ENCODE measurements around the gene RNF157. TPM values are rescaled to one million over a fixed set of nuclear protein-coding genes. Genes with fewer than 3 reads are reported as not detected.
"Not testable (repeated sequence)": the region's sequence is repeated elsewhere in the genome, so short reads cannot be mapped to it uniquely, and the experiment has no call there.

RNF157 gene
- total RNA-seq, 2 experiments from 2014 or later: 103 to 110 TPM

- POLR2A ChIA-PET: interaction anchor here (38.5 kb wide), 1 partner anchor 38 kb away, joined by 1721 read pairs; the partner anchor contains the start of gene UBALD2
- H3K9me3 Mint-ChIP-seq: peaks cover 6% of the 10 kb centered on the region
Observed at GRCh38 chr17:76232342-76232741, 8.0 kb downstream of the RNF157 start.

GRCh38 chr17:76226749-76227148 lies 13.5 kb downstream of the RNF157 start:
- POLR2A ChIA-PET; H3K27me3 Mint-ChIP-seq; H3K27ac Mint-ChIP-seq; DNase-seq; H3K9me3 Mint-ChIP-seq; H3K4me3 Mint-ChIP-seq; ATAC-seq (ENCODE audit: low read depth): not testable (repeated sequence)
- peaks cover 53% of the 10 kb centered on the region for H3K36me3 Mint-ChIP-seq
- peaks cover 20% of the 10 kb centered on the region for H3K4me1 Mint-ChIP-seq

More at GRCh38 chr17:76232342-76232741, 8.0 kb downstream of the RNF157 start:
- DNase-seq (no peak), ATAC-seq (ENCODE audit: low read depth) (no peak)
- no peak overlapping the region for H3K27ac Mint-ChIP-seq
- peaks cover 50% of the 10 kb centered on the region for H3K36me3 Mint-ChIP-seq
- H3K27me3 Mint-ChIP-seq: no peaks in the 10 kb centered on the region
- no peak overlapping the region for H3K4me3 Mint-ChIP-seq
- H3K4me1 Mint-ChIP-seq: peaks cover 41% of the 10 kb centered on the region

- Mint-ChIP-seq H3K36me3 (peaks cover 56% of the 10 kb centered on the region), H3K27ac (peak overlapping the region; percentile 26), H3K4me1 (peaks cover 19% of the 10 kb centered on the region)
- H3K27me3 Mint-ChIP-seq; ATAC-seq (ENCODE audit: low read depth); H3K4me3 Mint-ChIP-seq; DNase-seq; H3K9me3 Mint-ChIP-seq: not testable (repeated sequence)
- POLR2A ChIA-PET: interaction anchor here (0.7 to 1.6 kb wide), 3 partner anchors 17 to 121 kb away, joined by 5 to 7 read pairs (median 7); no protein-coding TSS in a partner anchor
Observed at GRCh38 chr17:76225373-76226086, 14.8 kb downstream of the RNF157 start.

- Mint-ChIP-seq H3K4me1 (peaks cover 20% of the 10 kb centered on the region), H3K4me3 (no peak overlapping the region), H3K36me3 (peaks cover 47% of the 10 kb centered on the region), H3K27ac (no peak overlapping the region), H3K9me3 (peaks cover 2% of the 10 kb centered on the region), H3K27me3 (no peaks in the 10 kb centered on the region)
- POLR2A ChIA-PET: interaction anchor here (1.6 kb wide), 1 partner anchor 16 kb away, joined by 7 read pairs; no protein-coding TSS in a partner anchor
- no peak for ATAC-seq (ENCODE audit: low read depth)
- DNase-seq: no peak
Observed at GRCh38 chr17:76223802-76224201, 16.5 kb downstream of the RNF157 start.

GRCh38 chr17:76219670-76220383 lies 20.5 kb downstream of the RNF157 start:
- ATAC-seq (ENCODE audit: low read depth): no peak

GRCh38 chr17:76217081-76217480 lies 23.2 kb downstream of the RNF157 start:
- Mint-ChIP-seq H3K36me3 (peaks cover 46% of the 10 kb centered on the region), H3K4me3 (no peak overlapping the region), H3K27me3 (no peaks in the 10 kb centered on the region), H3K27ac (no peak overlapping the region), H3K4me1 (peaks cover 28% of the 10 kb centered on the region), H3K9me3 (no peaks in the 10 kb centered on the region)
- DNase-seq (no peak), ATAC-seq (ENCODE audit: low read depth) (no peak)
- POLR2A ChIA-PET: interaction anchor here (0.8 to 1.6 kb wide), 2 partner anchors 13 to 55 kb away, joined by 4 to 5 read pairs; no protein-coding TSS in a partner anchor

More at GRCh38 chr17:76219670-76220383, 20.5 kb downstream of the RNF157 start:
- H3K4me3 Mint-ChIP-seq: no peak overlapping the region
- POLR2A ChIA-PET: interaction anchor here (0.7 to 1.9 kb wide), 4 partner anchors 10 to 19 kb away, joined by 3 to 10 read pairs (median 4); no protein-coding TSS in a partner anchor
- H3K4me1 Mint-ChIP-seq: peaks cover 26% of the 10 kb centered on the region
- DNase-seq: no peak
- peaks cover 47% of the 10 kb centered on the region for H3K36me3 Mint-ChIP-seq
- no peaks in the 10 kb centered on the region for H3K9me3 Mint-ChIP-seq
- H3K27me3 Mint-ChIP-seq: no peaks in the 10 kb centered on the region
- H3K27ac Mint-ChIP-seq: no peak overlapping the region

- Mint-ChIP-seq H3K27me3 (no peaks in the 10 kb centered on the region), H3K27ac (peak overlapping the region; percentile 34), H3K4me3 (no peak overlapping the region), H3K4me1 (peaks cover 35% of the 10 kb centered on the region), H3K9me3 (no peaks in the 10 kb centered on the region), H3K36me3 (peaks cover 57% of the 10 kb centered on the region)
- no peak for DNase-seq
- POLR2A ChIA-PET: no interaction called here
- no peak for ATAC-seq (ENCODE audit: low read depth)
Observed at GRCh38 chr17:76213491-76213890, 26.8 kb downstream of the RNF157 start.

- peak overlapping the region; percentile 83 for H3K27ac Mint-ChIP-seq
- no peaks in the 10 kb centered on the region for H3K27me3 Mint-ChIP-seq
- peak overlapping the region; percentile 44 for H3K4me3 Mint-ChIP-seq
- DNase-seq (peak; percentile 28), ATAC-seq (ENCODE audit: low read depth) (peak; percentile 82)
- H3K9me3 Mint-ChIP-seq: peaks cover 2% of the 10 kb centered on the region
- peaks cover 44% of the 10 kb centered on the region for H3K4me1 Mint-ChIP-seq
- POLR2A ChIA-PET: interaction anchor here (0.7 to 4.3 kb wide), 18 partner anchors 9 to 294 kb away, joined by 3 to 57 read pairs (median 5); partner anchors contain the start of gene UBALD2
- H3K36me3 Mint-ChIP-seq: peaks cover 66% of the 10 kb centered on the region
Observed at GRCh38 chr17:76208120-76208519, 32.2 kb downstream of the RNF157 start.

- Mint-ChIP-seq H3K27ac (peak overlapping the region; percentile 83), H3K36me3 (peaks cover 67% of the 10 kb centered on the region), H3K4me3 (peak overlapping the region; percentile 44), H3K4me1 (peaks cover 44% of the 10 kb centered on the region), H3K9me3 (peaks cover 2% of the 10 kb centered on the region), H3K27me3 (no peaks in the 10 kb centered on the region)
- ATAC-seq (ENCODE audit: low read depth) (peak; percentile 31), DNase-seq (no peak)
- POLR2A ChIA-PET: interaction anchor here (0.6 to 4.3 kb wide), 21 partner anchors 8 to 294 kb away, joined by 3 to 57 read pairs (median 4); partner anchors contain the start of genes EXOC7 and UBALD2
Observed at GRCh38 chr17:76207275-76208059, 32.8 kb downstream of the RNF157 start.

GRCh38 chr17:76205542-76206144 lies 34.6 kb downstream of the RNF157 start:
- not testable (repeated sequence) for H3K27me3 Mint-ChIP-seq; DNase-seq; H3K9me3 Mint-ChIP-seq; ATAC-seq (ENCODE audit: low read depth); H3K4me3 Mint-ChIP-seq
- Mint-ChIP-seq H3K36me3 (peaks cover 60% of the 10 kb centered on the region), H3K27ac (peak overlapping the region; percentile 72), H3K4me1 (peaks cover 48% of the 10 kb centered on the region)
- POLR2A ChIA-PET: interaction anchor here (0.6 to 1.3 kb wide), 3 partner anchors 23 to 305 kb away, joined by 3 read pairs; no protein-coding TSS in a partner anchor

- H3K27ac Mint-ChIP-seq: peak overlapping the region; percentile 54
- H3K9me3 Mint-ChIP-seq: peaks cover 2% of the 10 kb centered on the region
- peaks cover 57% of the 10 kb centered on the region for H3K4me1 Mint-ChIP-seq
- DNase-seq (peak; percentile 17), ATAC-seq (ENCODE audit: low read depth) (no peak)
- peaks cover 61% of the 10 kb centered on the region for H3K36me3 Mint-ChIP-seq
- no peak overlapping the region for H3K4me3 Mint-ChIP-seq
- H3K27me3 Mint-ChIP-seq: no peaks in the 10 kb centered on the region
- POLR2A ChIA-PET: interaction anchor here (0.7 to 1.3 kb wide), 4 partner anchors 13 to 64 kb away, joined by 3 to 4 read pairs (median 4); no protein-coding TSS in a partner anchor
Observed at GRCh38 chr17:76204277-76204676, 36.0 kb downstream of the RNF157 start.

- Mint-ChIP-seq H3K4me1 (peaks cover 57% of the 10 kb centered on the region), H3K27me3 (no peaks in the 10 kb centered on the region), H3K27ac (peak overlapping the region; percentile 87), H3K9me3 (peaks cover 2% of the 10 kb centered on the region), H3K4me3 (peak overlapping the region; percentile 51), H3K36me3 (peaks cover 65% of the 10 kb centered on the region)
- DNase-seq (peak; percentile 23), ATAC-seq (ENCODE audit: low read depth) (peak; percentile 28)
- POLR2A ChIA-PET: interaction anchor here (1.3 to 4.4 kb wide), 3 partner anchors 56 to 67 kb away, joined by 3 to 22 read pairs (median 11); partner anchors contain the start of gene UBALD2
Observed at GRCh38 chr17:76200354-76200753, 39.9 kb downstream of the RNF157 start.

Data from activated naive CD8-positive, alpha-beta T cell treated with anti-CD3 and anti-CD28 coated beads, Interleukin-2, amount 10 ng/mL, durations not matched to agents 7 days and 5 days (primary cell).